Caco-2 (cell line): ENCODE results near the gene SIN3B. TPM values are rescaled to one million over a fixed set of nuclear protein-coding genes. Genes with fewer than 3 reads are reported as not detected.

Experiments
- BruUV-seq: library from RNA; stranded (reverse); fragments of 400-500 nt; replicated peaks from 2 replicates; lab custom pipeline; 2021; lab: Mats Ljungman, UMichigan
- CTCF ChIA-PET: fragments of 300-600 bp; sonication (Branson Sonifier 250); formaldehyde crosslinking; loops from one replicate; lab custom pipeline; 2022; ENCODE audit warnings: antibody characterized with exemption; lab: Charles Lee
- POLR2A ChIA-PET: fragments of 300-600 bp; sonication (Branson Sonifier 250); formaldehyde crosslinking; loops from one replicate; lab custom pipeline; 2022; ENCODE audit warnings: antibody characterized with exemption; lab: Charles Lee
- DNase-seq, 2 experiments: peaks; one replicate each; pipeline versions ENCODE4 v3.0.0 to v3.0.0-alpha.2; 2020 to 2022
- H3K27me3 ChIP-seq: replicated peaks from 2 replicates; pipeline ENCODE4 v1.6.0; 2011; ENCODE audit warnings: low read length; ENCODE audit not compliant: control insufficient read depth, insufficient read depth
- H3K36me3 ChIP-seq: 2 replicates; pipeline ENCODE4 v1.5.1; 2011; ENCODE audit warnings: low read length; ENCODE audit not compliant: control insufficient read depth, insufficient read depth
- H3K4me1 ChIP-seq: fragments of 250-450 bp; sonication (Bioruptor Pico); 2 replicates; pipeline ENCODE4 v1.5.1; 2020; ENCODE audit warnings: mild to moderate bottlenecking
- H3K4me3 ChIP-seq: 2 replicates; pipeline ENCODE4 v1.5.1; 2011; ENCODE audit warnings: low read depth, mild to moderate bottlenecking, control low read depth, low read length
- H3K9me3 ChIP-seq: fragments of 250-450 bp; sonication (Bioruptor Pico); 2 replicates; pipeline ENCODE4 v1.5.1; 2020; ENCODE audit warnings: mild to moderate bottlenecking, moderate library complexity
- H3K27ac Mint-ChIP-seq: one replicate; pipeline ENCODE4 v1.8.0; 2022; ENCODE audit warnings: mixed read lengths; ENCODE audit not compliant: unreplicated experiment
- H3K27me3 Mint-ChIP-seq: one replicate; pipeline ENCODE4 v1.8.0; 2022; ENCODE audit warnings: mixed read lengths; ENCODE audit not compliant: insufficient read depth, unreplicated experiment
- H3K36me3 Mint-ChIP-seq: one replicate; pipeline ENCODE4 v1.8.0; 2022; ENCODE audit warnings: mild to moderate bottlenecking, mixed read lengths; ENCODE audit not compliant: insufficient read depth, unreplicated experiment
- H3K4me1 Mint-ChIP-seq: one replicate; pipeline ENCODE4 v1.8.0; 2022; ENCODE audit warnings: low read depth, mixed read lengths; ENCODE audit not compliant: unreplicated experiment
- H3K4me3 Mint-ChIP-seq: one replicate; pipeline ENCODE4 v1.8.0; 2022; ENCODE audit warnings: mild to moderate bottlenecking, moderate library complexity, mixed read lengths; ENCODE audit not compliant: unreplicated experiment
- H3K9me3 Mint-ChIP-seq: one replicate; pipeline ENCODE4 v1.8.0; 2022; ENCODE audit warnings: mixed read lengths; ENCODE audit not compliant: unreplicated experiment
- CTCF ChIP-seq, 2 experiments: fragments of 200-600 bp in 1 of 2; IDR thresholded peaks; 1 replicate in 1 of 2; 2 replicates in 1 of 2; pipeline versions ENCODE4 v1.5.1 to v1.8.0; 2011 to 2022; ENCODE audit warnings: antibody characterized with exemption in 1 of 2, control low read depth in 1 of 2, inconsistent platforms in 1 of 2, low read depth in 1 of 2, low read length in 1 of 2, mild to moderate bottlenecking in 1 of 2, moderate library complexity in 1 of 2; ENCODE audit not compliant: insufficient read depth in 1 of 2, severe bottlenecking in 1 of 2, unreplicated experiment in 1 of 2
- intact Hi-C: fragments of 100-400 bp; cut with micrococcal nuclease; formaldehyde crosslinking; loops from one replicate; pipeline ENCODE4 v1.10.0; 2022; ENCODE audit not compliant: unreplicated experiment
- total RNA-seq: library from RNA; stranded (reverse); gene quantifications from 2 replicates; pipeline ENCODE4 v1.2.3, GENCODE V29; 2022

Gene SIN3B
- total RNA-seq, 1 experiment from 2014 or later, result 56.9 TPM

- Histone ChIP-seq H3K4me1 (no peaks in the 10 kb centered on the region), H3K9me3 (0 out of 2 replicates have a peak, but pooled peaks cover 4% of the 10 kb centered on the region), H3K36me3 (no peaks in the 10 kb centered on the region), H3K4me3 (no peak overlapping the region), H3K27me3 (no peaks in the 10 kb centered on the region)
- POLR2A ChIA-PET, result no interaction called here
- DNase-seq, result no peak
- no peak overlapping the region for H3K4me3 Mint-ChIP-seq
- no peak for TF ChIP-seq CTCF (IDR thresholded peaks at IDR 0.05; ENCODE audit: insufficient read depth in 1 of 2, low read depth in 1 of 2, low read length in 1 of 2, severe bottlenecking in 1 of 2, unreplicated experiment in 1 of 2)
- H3K27ac Mint-ChIP-seq, result no peak overlapping the region
- no peaks in the 10 kb centered on the region for H3K9me3 Mint-ChIP-seq
- H3K4me1 Mint-ChIP-seq, result no peaks in the 10 kb centered on the region
- H3K27me3 Mint-ChIP-seq, result no peaks in the 10 kb centered on the region
- intact Hi-C loops, result no loop called here
- no TSS peak for BruUV-seq
- CTCF ChIA-PET, result no interaction called here
- no peaks in the 10 kb centered on the region for H3K36me3 Mint-ChIP-seq
These were observed 40.7 kb upstream of the SIN3B start for GRCh38 chr19:16788479-16788878.

- Histone ChIP-seq H3K36me3 (no peaks in the 10 kb centered on the region), H3K4me3 (no peak overlapping the region), H3K4me1 (no peaks in the 10 kb centered on the region), H3K27me3 (no peaks in the 10 kb centered on the region), H3K9me3 (0 out of 2 replicates have a peak, but pooled peaks cover 4% of the 10 kb centered on the region)
- no peak for DNase-seq
- Mint-ChIP-seq H3K4me1 (no peaks in the 10 kb centered on the region), H3K27me3 (no peaks in the 10 kb centered on the region), H3K27ac (no peak overlapping the region), H3K4me3 (no peak overlapping the region), H3K9me3 (no peaks in the 10 kb centered on the region), H3K36me3 (no peaks in the 10 kb centered on the region)
- no peak for TF ChIP-seq CTCF (IDR thresholded peaks at IDR 0.05; ENCODE audit: insufficient read depth in 1 of 2, low read depth in 1 of 2, low read length in 1 of 2, severe bottlenecking in 1 of 2, unreplicated experiment in 1 of 2)
- intact Hi-C loops, result no loop called here
- CTCF ChIA-PET, result no interaction called here
- no TSS peak for BruUV-seq
- POLR2A ChIA-PET, result no interaction called here
These were observed 40.0 kb upstream of the SIN3B start for GRCh38 chr19:16789238-16789637.

GRCh38 chr19:16790051-16790450 is 39.1 kb upstream of the SIN3B start:
- intact Hi-C loops, result no loop called here
- Mint-ChIP-seq H3K4me3 (no peak overlapping the region), H3K27ac (no peak overlapping the region), H3K36me3 (no peaks in the 10 kb centered on the region), H3K27me3 (no peaks in the 10 kb centered on the region), H3K4me1 (no peaks in the 10 kb centered on the region), H3K9me3 (no peaks in the 10 kb centered on the region)
- ChIA-PET POLR2A (no interaction called here), CTCF (no interaction called here)
- no peak for TF ChIP-seq CTCF (IDR thresholded peaks at IDR 0.05; ENCODE audit: insufficient read depth in 1 of 2, low read depth in 1 of 2, low read length in 1 of 2, severe bottlenecking in 1 of 2, unreplicated experiment in 1 of 2)
- BruUV-seq, result no TSS peak
- no peak for DNase-seq
- H3K27me3 ChIP-seq, result no peaks in the 10 kb centered on the region
- no peak overlapping the region for H3K4me3 ChIP-seq
- H3K9me3 ChIP-seq, result 0 out of 2 replicates have a peak, but pooled peaks cover 4% of the 10 kb centered on the region
- no peaks in the 10 kb centered on the region for H3K4me1 ChIP-seq
- no peaks in the 10 kb centered on the region for H3K36me3 ChIP-seq
